ENCODE data around the gene RASSF10. TPM values are rescaled to one million over a fixed set of nuclear protein-coding genes. Genes with fewer than 3 reads are reported as not detected.

RASSF10 gene
- total and polyA plus RNA-seq, 8 donors, result 0.06 to 0.41 (median 0.26) TPM; not detected in 4

- intact Hi-C loops (cut with DNase I), result no loop called here
- no peak for TF ChIP-seq CTCF (IDR thresholded peaks at IDR 0.05)
- no peaks in the 10 kb centered on the region for H3K27me3 ChIP-seq
- no peak overlapping the region for H3K4me3 ChIP-seq
- no peaks in the 10 kb centered on the region for H3K9me3 ChIP-seq
- H3K27ac ChIP-seq, result no peak overlapping the region
- peak in 1 of 4 donors; percentile 16 for ATAC-seq
- DNase-seq, result no peak
- H3K4me1 ChIP-seq, result peaks cover 0 to 4% (median 0%) of the 10 kb centered on the region in 3 donors
- FAIRE-seq, result no peak
- H3K36me3 ChIP-seq, result no peaks in the 10 kb centered on the region
Observed at GRCh38 chr11:13031349-13031748, 22.2 kb downstream of the RASSF10 start.

DNA sequence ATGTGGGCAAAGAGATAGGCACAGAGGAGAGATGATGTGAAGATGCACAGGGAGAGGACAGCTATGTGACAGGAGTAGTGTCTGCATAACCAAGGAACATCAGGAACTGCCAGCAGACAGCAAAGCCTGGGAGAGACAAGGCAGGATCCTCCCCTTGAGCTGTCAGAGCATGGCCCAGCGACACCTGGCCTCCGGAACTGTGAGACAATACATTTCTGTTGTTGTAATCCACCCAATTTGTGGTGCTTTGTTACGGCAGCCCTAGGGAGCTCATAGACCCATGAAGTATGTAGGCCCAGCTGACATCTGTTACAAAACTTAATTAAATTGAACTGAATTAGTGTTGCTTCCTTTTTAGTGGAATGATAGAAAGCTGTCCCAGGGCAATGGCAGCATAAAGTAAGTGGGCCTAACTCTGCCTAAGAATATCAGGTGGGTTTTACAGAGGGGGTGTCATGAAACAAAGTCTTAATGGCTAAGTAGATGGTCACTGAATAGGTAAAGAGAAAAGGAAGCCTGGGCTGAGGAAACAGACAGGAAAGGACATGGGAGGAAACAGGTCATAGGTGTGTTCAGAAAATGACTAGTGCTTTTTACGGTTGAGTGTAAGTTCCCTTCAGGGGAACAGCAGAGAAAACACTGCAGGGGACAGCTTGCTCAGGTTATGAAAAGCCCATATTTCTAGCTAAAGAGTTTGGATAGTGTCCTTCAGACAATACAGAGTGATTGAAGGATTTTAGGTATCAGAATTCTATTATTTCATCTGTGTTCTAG, 24.8 kb downstream of the RASSF10 start:
- Histone ChIP-seq H3K27ac (no peak overlapping the region), H3K27me3 (no peaks in the 10 kb centered on the region), H3K9me3 (no peaks in the 10 kb centered on the region), H3K4me1 (peaks cover 0 to 4% (median 4%) of the 10 kb centered on the region in 3 donors), H3K4me3 (no peak overlapping the region), H3K36me3 (no peaks in the 10 kb centered on the region)
- DNase-seq (no peak), ATAC-seq (no peak), FAIRE-seq (no peak)
- TF ChIP-seq CTCF (IDR thresholded peaks at IDR 0.05), result no peak
- intact Hi-C loops (cut with DNase I), result no loop called here
- WGBS, 2 donors, result 82 to 90% methylated on average over 4 of the region's 4 CpGs

- no peaks in the 10 kb centered on the region for H3K9me3 ChIP-seq
- no peaks in the 10 kb centered on the region for H3K27me3 ChIP-seq
- no peak for DNase-seq
- H3K4me3 ChIP-seq, result no peak overlapping the region
- no peak for ATAC-seq
- H3K4me1 ChIP-seq, result peaks cover 3 to 4% (median 4%) of the 10 kb centered on the region in 3 donors
- H3K36me3 ChIP-seq, result no peaks in the 10 kb centered on the region
- intact Hi-C loops (cut with DNase I), result no loop called here
- no peak for TF ChIP-seq CTCF (IDR thresholded peaks at IDR 0.05)
- H3K27ac ChIP-seq, result no peak overlapping the region
- no peak for FAIRE-seq
- WGBS, 2 donors, result 90 to 94% methylated on average over 4 of the region's 4 CpGs
Observed at GRCh38 chr11:13035711-13036110, 26.6 kb downstream of the RASSF10 start.

- ATAC-seq (no peak), FAIRE-seq (no peak), DNase-seq (no peak)
- intact Hi-C loops (cut with DNase I), result no loop called here
- H3K4me1 ChIP-seq, result peaks cover under 1 to 4% (median 3%) of the 10 kb centered on the region in 3 donors
- H3K27me3 ChIP-seq, result no peaks in the 10 kb centered on the region
- H3K9me3 ChIP-seq, result no peaks in the 10 kb centered on the region
- H3K27ac ChIP-seq, result no peak overlapping the region
- H3K36me3 ChIP-seq, result no peaks in the 10 kb centered on the region
- no peak overlapping the region for H3K4me3 ChIP-seq
- TF ChIP-seq CTCF (IDR thresholded peaks at IDR 0.05), result no peak
Observed at GRCh38 chr11:13036235-13036634, 27.1 kb downstream of the RASSF10 start.

DNA sequence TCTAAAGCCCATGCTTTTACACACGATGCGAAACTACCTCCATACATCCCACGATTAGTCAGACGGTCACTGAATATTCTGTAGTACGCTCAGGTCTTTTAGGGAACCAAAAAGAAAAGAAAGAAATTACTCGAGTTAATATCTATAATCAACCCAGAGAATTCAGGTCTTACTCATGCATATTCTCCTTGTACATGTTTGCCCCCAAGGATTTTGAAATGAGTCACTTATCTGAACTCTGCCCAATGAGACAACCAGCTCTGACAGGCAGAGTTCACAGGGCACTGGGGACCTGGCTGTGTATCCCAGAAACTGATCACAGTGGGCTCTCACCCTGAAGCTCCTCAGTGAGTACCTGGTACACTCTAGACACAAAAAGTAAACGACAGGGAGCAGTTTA, 29.2 kb downstream of the RASSF10 start:
- H3K36me3 ChIP-seq, result no peaks in the 10 kb centered on the region
- no peaks in the 10 kb centered on the region for H3K9me3 ChIP-seq
- WGBS, 2 donors, result 83 to 85% methylated on average over 7 of the region's 7 CpGs
- TF ChIP-seq CTCF (IDR thresholded peaks at IDR 0.05), result no peak
- H3K27me3 ChIP-seq, result no peaks in the 10 kb centered on the region
- no peak overlapping the region for H3K4me3 ChIP-seq
- DNase-seq (no peak), ATAC-seq (no peak), FAIRE-seq (no peak)
- intact Hi-C loops (cut with DNase I), result no loop called here
- H3K4me1 ChIP-seq, result peaks cover 0 to 4% (median 3%) of the 10 kb centered on the region in 3 donors
- H3K27ac ChIP-seq, result no peak overlapping the region

Data from pancreas (tissue), 10 donors.